Spleen (tissue), 11 donors: ENCODE results near the gene ZSWIM8. TPM values are rescaled to one million over a fixed set of nuclear protein-coding genes. Genes with fewer than 3 reads are reported as not detected.
A peak's percentile ranks its signal among the peaks of the same experiment; 100 is the strongest.

ENCODE experiments used
- DNase-seq: peaks from one replicate; pipeline ENCODE4 v3.0.0-alpha.2; 2020
- H3K27ac ChIP-seq, 8 donors: fragments of 200-600 bp; sonication (generic) in 7 of 8; 1 replicate in 4 of 8; 2 replicates in 4 of 8; pipeline versions ENCODE4 v1.5.0 to v1.8.0; 2016 to 2021; ENCODE audit warnings: inconsistent platforms in 4 of 8, mild to moderate bottlenecking in 4 of 8, moderate library complexity in 1 of 8
- H3K27me3 ChIP-seq, 7 donors: fragments of 200-600 bp; sonication (generic) in 6 of 7; replicated peaks in 1 of 7; 1 replicate in 4 of 7; 2 replicates in 3 of 7; pipeline versions ENCODE4 v1.5.0 to v1.8.0; 2016 to 2021; ENCODE audit warnings: inconsistent platforms in 3 of 7, mild to moderate bottlenecking in 1 of 7
- H3K36me3 ChIP-seq, 6 donors: fragments of 200-600 bp; sonication (generic) in 5 of 6; 1 replicate in 4 of 6; 2 replicates in 2 of 6; pipeline versions ENCODE4 v1.5.0 to v1.8.0; 2016 to 2021; ENCODE audit warnings: inconsistent platforms in 2 of 6
- H3K4me1 ChIP-seq, 6 donors: fragments of 200-600 bp; sonication (generic) in 5 of 6; 1 replicate in 3 of 6; 2 replicates in 3 of 6; pipeline versions ENCODE4 v1.5.0 to v1.8.0; 2016 to 2021; ENCODE audit warnings: inconsistent platforms in 3 of 6
- H3K4me3 ChIP-seq, 8 donors: fragments of 200-600 bp; sonication (generic) in 7 of 8; 1 replicate in 4 of 8; 2 replicates in 4 of 8; pipeline versions ENCODE4 v1.5.0 to v1.8.0; 2016 to 2021; ENCODE audit warnings: inconsistent platforms in 4 of 8, mild to moderate bottlenecking in 4 of 8, moderate library complexity in 2 of 8
- H3K9me3 ChIP-seq, 8 donors: fragments of 200-600 bp; sonication (generic) in 7 of 8; 1 replicate in 4 of 8; 2 replicates in 4 of 8; pipeline versions ENCODE4 v1.5.0 to v1.8.0; 2016 to 2021; ENCODE audit warnings: inconsistent platforms in 4 of 8
- CTCF ChIP-seq, 11 experiments: fragments of 200-600 bp in 7 of 11; fragments of 450-650 bp in 4 of 11; sonication (generic) in 4 of 11; IDR thresholded peaks in 8 of 11; conservative IDR thresholded peaks in 3 of 11; 1 replicate in 7 of 11; 2 replicates in 4 of 11; pipeline versions ENCODE4 v1.4.0 to v1.8.0; 2016 to 2021; ENCODE audit warnings: antibody characterized with exemption in 11 of 11, inconsistent platforms in 4 of 11, mild to moderate bottlenecking in 1 of 11
- POLR2A ChIP-seq, 3 donors: fragments of 450-650 bp; IDR thresholded peaks; one replicate each; pipeline ENCODE4 v1.5.1; 2017; ENCODE audit warnings: antibody characterized with exemption in 3 of 3, mild to moderate bottlenecking in 1 of 3
- POLR2AphosphoS5 ChIP-seq, 3 donors: sonication (generic); formaldehyde crosslinking; IDR thresholded peaks; one replicate each; pipeline ENCODE4 v1.5.1; 2017; ENCODE audit warnings: antibody characterized with exemption in 3 of 3
- WGBS, 5 donors: extraction: QIAGEN DNeasy Blood & Tissue Kit in 3 of 5; methylation state at CpG; one replicate each; pipeline versions ENCODE4 v1.1.5 to v1.1.7; 2013 to 2018; 5-methylcytosine and 5-hydroxymethylcytosine counted together
- intact Hi-C: fragments of 100-400 bp; cut with DNase I; formaldehyde crosslinking; loops from one replicate; pipeline ENCODE4 v1.15.0; 2023; ENCODE audit warnings: low total_unique reads
- polyA plus RNA-seq, 3 donors: library from polyadenylated mRNA; stranded (reverse); fragments of 200-250 nt; gene quantifications; one replicate each; pipeline ENCODE4 v1.2.1, GENCODE V29; 2013
- total RNA-seq, 7 donors: library from RNA; depleted of rRNA in 3 of 7; stranded (reverse); fragments of >200 nt in 3 of 7; fragmentation: NEBNext Ultra II Directional in 4 of 7; extraction: Animal tissue kit (Norgen Biotek cat#: 25700) in 4 of 7; gene quantifications; one replicate each; pipeline versions ENCODE4 v1.1.0 to v1.2.1, GENCODE V29; 2016 to 2021
- donor health status: healthy with polysubstance abuse.
- donor health status: DM: no; HTN: no; CAD: no; lungs with moderate emphysema.
- donor health status: DM: no; HTN: no; CAD: no.
- donor health status: Bipolar disorder and iron deficiency.
- donor health status: healthy.
- donor health status: DM: no; HTN: no; CAD: no.
- donor health status: DM: yes; HTN: yes; CAD: no.

ZSWIM8 gene
- total and polyA plus RNA-seq, 10 donors: 51.5 to 141 (median 119) TPM

- H3K27ac ChIP-seq: peak overlapping the region in 4 of 8 donors; percentile 97 to 99 (median 98)
- no peaks in the 10 kb centered on the region for H3K9me3 ChIP-seq
Measured at GRCh38 chr10:73774637-73775036, 10.8 kb upstream of the ZSWIM8 start.

GRCh38 chr10:73779018-73779417 is 6.4 kb upstream of the ZSWIM8 start:
- Histone ChIP-seq H3K27me3 (no peaks in the 10 kb centered on the region), H3K4me3 (no peak overlapping the region), H3K4me1 (peaks cover 47 to 94% (median 69%) of the 10 kb centered on the region in 6 donors), H3K27ac (no peak overlapping the region), H3K36me3 (peaks cover 0 to 72% (median 38%) of the 10 kb centered on the region in 6 donors), H3K9me3 (no peaks in the 10 kb centered on the region)
- no peak for TF ChIP-seq POLR2A (IDR thresholded peaks at IDR 0.05)
- TF ChIP-seq CTCF (IDR thresholded peaks at IDR 0.05 in 8 of 11, conservative IDR thresholded peaks at IDR 0.05 in 3 of 11): no peak
- no peak for TF ChIP-seq POLR2AphosphoS5 (IDR thresholded peaks at IDR 0.05)
- intact Hi-C loops: no loop called here
- 88 to 98% (median 94%) methylated on average over 5 of the region's 5 CpGs for WGBS, 5 donors
- no peak for DNase-seq

More at GRCh38 chr10:73774637-73775036, 10.8 kb upstream of the ZSWIM8 start:
- 27 to 42% (median 38%) methylated on average over 5 of the region's 5 CpGs for WGBS, 5 donors
- H3K4me3 ChIP-seq: peak overlapping the region; percentile 73 to 93 (median 86)
- TF ChIP-seq CTCF (IDR thresholded peaks at IDR 0.05 in 8 of 11, conservative IDR thresholded peaks at IDR 0.05 in 3 of 11) (peak in 1 of 11 experiments; percentile 13), POLR2A (IDR thresholded peaks at IDR 0.05) (no peak), POLR2AphosphoS5 (IDR thresholded peaks at IDR 0.05) (peak in 1 of 3 donors; percentile 37)
- DNase-seq: no peak
- intact Hi-C loops: no loop called here
- H3K27me3 ChIP-seq: no peaks in the 10 kb centered on the region
- peaks cover 37 to 87% (median 54%) of the 10 kb centered on the region in 6 donors for H3K4me1 ChIP-seq
- peaks cover 0 to 77% (median 50%) of the 10 kb centered on the region in 6 donors for H3K36me3 ChIP-seq

- 67 to 84% (median 84%) methylated on average over 3 of the region's 3 CpGs for WGBS, 5 donors
- TF ChIP-seq POLR2A (IDR thresholded peaks at IDR 0.05): no peak
- no peak for TF ChIP-seq POLR2AphosphoS5 (IDR thresholded peaks at IDR 0.05)
- TF ChIP-seq CTCF (IDR thresholded peaks at IDR 0.05 in 8 of 11, conservative IDR thresholded peaks at IDR 0.05 in 3 of 11): no peak
- Histone ChIP-seq H3K36me3 (peaks cover 0 to 66% (median 35%) of the 10 kb centered on the region in 6 donors), H3K4me3 (no peak overlapping the region), H3K4me1 (peaks cover 42 to 94% (median 69%) of the 10 kb centered on the region in 6 donors), H3K27me3 (no peaks in the 10 kb centered on the region), H3K27ac (no peak overlapping the region), H3K9me3 (no peaks in the 10 kb centered on the region)
- no peak for DNase-seq
- intact Hi-C loops: no loop called here
Measured at GRCh38 chr10:73779539-73780197, 5.7 kb upstream of the ZSWIM8 start.

- no peak overlapping the region for H3K27ac ChIP-seq
- no peak for DNase-seq
- no peaks in the 10 kb centered on the region for H3K9me3 ChIP-seq
- H3K27me3 ChIP-seq: no peaks in the 10 kb centered on the region
- 55 to 78% (median 73%) methylated on average over 5 of the region's 5 CpGs for WGBS, 5 donors
- TF ChIP-seq POLR2A (IDR thresholded peaks at IDR 0.05) (no peak), POLR2AphosphoS5 (IDR thresholded peaks at IDR 0.05) (no peak)
- peaks cover 39 to 93% (median 67%) of the 10 kb centered on the region in 6 donors for H3K4me1 ChIP-seq
- intact Hi-C loops: no loop called here
- peak overlapping the region in 2 of 8 donors; percentile 88 to 93 for H3K4me3 ChIP-seq
- H3K36me3 ChIP-seq: peaks cover 0 to 59% (median 32%) of the 10 kb centered on the region in 6 donors
Measured at GRCh38 chr10:73780301-73780700, 5.1 kb upstream of the ZSWIM8 start.
